Gastroesophageal sphincter (tissue), 3 donors: Measurements from ENCODE around the gene IDUA.

Experiments used
- EP300 ChIP-seq: sonication (generic); formaldehyde crosslinking; IDR thresholded peaks from one replicate; pipeline ENCODE4 v1.6.1; 2017; ENCODE audit warnings: antibody characterized with exemption, mild to moderate bottlenecking
- TF ChIP-seq, protein P1 (sequence below), 4 experiments: fragments of 200-600 bp in 2 of 4; fragments of 450-650 bp in 2 of 4; sonication (generic) in 1 of 4; IDR thresholded peaks; one replicate each; pipeline ENCODE4 v1.5.1; 2017 to 2019; ENCODE audit warnings: antibody characterized with exemption in 4 of 4, mild to moderate bottlenecking in 2 of 4, moderate library complexity in 2 of 4

DNA sequence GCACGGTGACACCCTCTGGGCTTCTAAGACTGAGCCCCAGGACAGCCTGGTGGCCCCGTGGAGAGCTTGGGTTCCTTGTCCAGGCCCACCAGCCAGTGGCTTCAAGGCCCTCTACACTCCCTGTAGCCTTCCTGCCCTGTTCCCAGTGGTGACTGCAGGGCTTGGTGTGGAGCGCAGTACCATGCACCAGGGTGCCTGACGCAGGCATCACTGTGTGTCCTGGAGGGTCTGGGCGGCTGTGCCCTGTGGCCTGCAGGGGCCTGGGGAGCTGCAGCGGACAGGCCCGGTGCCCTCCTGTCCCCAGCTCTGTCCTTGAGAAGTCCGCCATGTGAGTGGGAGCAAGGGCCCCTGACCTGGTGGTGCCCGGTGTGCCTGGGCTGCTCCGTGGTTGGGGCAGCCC lies 28.9 kb downstream of the IDUA start:
- TF ChIP-seq EP300 = no peak
- TF ChIP-seq, protein P1, sequence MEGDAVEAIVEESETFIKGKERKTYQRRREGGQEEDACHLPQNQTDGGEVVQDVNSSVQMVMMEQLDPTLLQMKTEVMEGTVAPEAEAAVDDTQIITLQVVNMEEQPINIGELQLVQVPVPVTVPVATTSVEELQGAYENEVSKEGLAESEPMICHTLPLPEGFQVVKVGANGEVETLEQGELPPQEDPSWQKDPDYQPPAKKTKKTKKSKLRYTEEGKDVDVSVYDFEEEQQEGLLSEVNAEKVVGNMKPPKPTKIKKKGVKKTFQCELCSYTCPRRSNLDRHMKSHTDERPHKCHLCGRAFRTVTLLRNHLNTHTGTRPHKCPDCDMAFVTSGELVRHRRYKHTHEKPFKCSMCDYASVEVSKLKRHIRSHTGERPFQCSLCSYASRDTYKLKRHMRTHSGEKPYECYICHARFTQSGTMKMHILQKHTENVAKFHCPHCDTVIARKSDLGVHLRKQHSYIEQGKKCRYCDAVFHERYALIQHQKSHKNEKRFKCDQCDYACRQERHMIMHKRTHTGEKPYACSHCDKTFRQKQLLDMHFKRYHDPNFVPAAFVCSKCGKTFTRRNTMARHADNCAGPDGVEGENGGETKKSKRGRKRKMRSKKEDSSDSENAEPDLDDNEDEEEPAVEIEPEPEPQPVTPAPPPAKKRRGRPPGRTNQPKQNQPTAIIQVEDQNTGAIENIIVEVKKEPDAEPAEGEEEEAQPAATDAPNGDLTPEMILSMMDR (IDR thresholded peaks at IDR 0.05) = no peak
